A673 (cell line): ENCODE measurements around the gene CCDC24. TPM values are rescaled to one million over a fixed set of nuclear protein-coding genes. Genes with fewer than 3 reads are reported as not detected.

Experiments
- BruUV-seq: library from RNA; stranded (reverse); fragments of 400-500 nt; replicated peaks from 2 replicates; lab custom pipeline; 2021; lab: Mats Ljungman, UMichigan
- CTCF ChIA-PET: fragments of 300-600 bp; sonication (Branson Sonifier 250); formaldehyde crosslinking; loops from one replicate; lab custom pipeline; 2022; ENCODE audit warnings: antibody characterized with exemption; lab: Charles Lee
- POLR2A ChIA-PET: fragments of 300-600 bp; sonication (Branson Sonifier 250); formaldehyde crosslinking; loops from one replicate; lab custom pipeline; 2022; ENCODE audit warnings: antibody characterized with exemption; ENCODE audit not compliant: low non-redundant PET; lab: Charles Lee
- DNase-seq: peaks from one replicate; pipeline ENCODE4 v3.0.0-alpha.2; 2015; ENCODE audit warnings: low spot score
- H3K27ac ChIP-seq: fragments of 200-600 bp; sonication (generic); 2 replicates; pipeline ENCODE4 v1.5.1; 2016; ENCODE audit warnings: mixed run types, low read depth, mild to moderate bottlenecking, mixed read lengths, antibody characterized with exemption, low read length; ENCODE audit not compliant: poor library complexity, severe bottlenecking
- H3K27me3 ChIP-seq: fragments of 200-600 bp; sonication (generic); replicated peaks from 2 replicates; pipeline ENCODE4 v1.6.1; 2017; ENCODE audit warnings: mixed run types, low read depth, mild to moderate bottlenecking, mixed read lengths, antibody characterized with exemption, low read length; ENCODE audit not compliant: insufficient read depth, poor library complexity
- H3K36me3 ChIP-seq: fragments of 200-600 bp; sonication (generic); 2 replicates; pipeline ENCODE4 v1.6.1; 2016; ENCODE audit warnings: mixed run types, mild to moderate bottlenecking, mixed read lengths, antibody characterized with exemption, low read length; ENCODE audit not compliant: insufficient read depth, poor library complexity, severe bottlenecking
- H3K4me1 ChIP-seq: fragments of 200-600 bp; sonication (generic); 2 replicates; pipeline ENCODE4 v1.6.1; 2017; ENCODE audit warnings: mixed run types, mild to moderate bottlenecking, mixed read lengths, antibody characterized with exemption, low read length; ENCODE audit not compliant: insufficient read depth, poor library complexity, severe bottlenecking
- H3K4me3 ChIP-seq: fragments of 200-600 bp; sonication (generic); 2 replicates; pipeline ENCODE4 v1.5.1; 2016; ENCODE audit warnings: low read depth, mixed run types, mild to moderate bottlenecking, mixed read lengths, low read length; ENCODE audit not compliant: poor library complexity, severe bottlenecking
- H3K9me3 ChIP-seq: fragments of 200-600 bp; sonication (generic); 2 replicates; pipeline ENCODE4 v1.6.1; 2016; ENCODE audit warnings: mixed run types, low read depth, mild to moderate bottlenecking, mixed read lengths, antibody characterized with exemption, low read length; ENCODE audit not compliant: poor library complexity, severe bottlenecking
- EZH2 ChIP-seq: fragments of 200-600 bp; sonication (generic); IDR thresholded peaks from 2 replicates; pipeline ENCODE4 v1.6.1; 2017; ENCODE audit warnings: borderline replicate concordance, low read depth, mild to moderate bottlenecking, mixed read lengths, antibody characterized with exemption, low read length; ENCODE audit not compliant: poor library complexity, severe bottlenecking
- intact Hi-C: fragments of 100-400 bp; cut with micrococcal nuclease; formaldehyde crosslinking; loops from one replicate; pipeline ENCODE4 v1.10.0; 2022; ENCODE audit not compliant: unreplicated experiment
- total RNA-seq: library from RNA; stranded (reverse); gene quantifications from 2 replicates; pipeline ENCODE4 v1.2.3, GENCODE V29; 2021
- TF ChIP-seq, protein P1 (sequence below): fragments of 300-800, 200-600 bp; sonication (generic); conservative IDR thresholded peaks from 2 replicates; pipeline ENCODE4 v1.5.1; 2017; ENCODE audit warnings: low read depth, mild to moderate bottlenecking, antibody characterized with exemption, low read length, moderate library complexity, mixed read lengths

The CCDC24 gene
- total RNA-seq, 1 experiment from 2014 or later: 5.6 TPM

DNA sequence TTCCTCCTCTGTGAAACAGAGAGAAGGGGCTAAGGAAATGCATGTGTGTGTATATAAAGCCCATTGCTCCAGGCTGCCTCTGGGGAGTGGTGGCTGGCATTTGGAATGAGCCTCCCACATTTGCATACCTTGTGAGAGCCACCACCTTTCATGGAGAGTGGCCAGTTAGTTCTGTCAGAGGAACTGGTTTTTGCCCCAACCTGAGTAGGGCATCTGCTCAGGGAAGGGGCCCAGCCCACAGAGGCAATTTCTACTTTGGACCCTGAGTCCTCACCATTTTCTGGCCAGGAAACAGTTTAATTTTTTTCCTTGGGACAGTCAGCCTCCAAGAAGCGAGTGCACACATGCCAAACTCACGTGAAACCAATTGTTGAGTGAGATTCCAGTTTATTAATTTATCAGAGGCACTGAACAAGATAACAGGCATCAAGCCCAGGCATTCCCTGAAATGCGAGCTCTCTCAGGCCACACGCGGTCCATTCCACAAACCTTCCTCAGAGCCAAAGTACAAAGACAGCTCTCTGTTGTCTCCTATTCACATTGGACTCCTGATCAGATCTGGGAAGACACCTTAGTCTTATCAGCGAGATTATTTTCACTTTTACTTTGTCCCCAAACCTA is 40.9 kb downstream of the CCDC24 start:
- TSS peak; percentile 45 for BruUV-seq
- TF ChIP-seq EZH2: no peak
- peak overlapping the region; percentile 90 for H3K27ac ChIP-seq
- POLR2A ChIA-PET: interaction anchor here (0.6 kb wide), 1 partner anchor 10 kb away, joined by 4 read pairs; no protein-coding TSS in a partner anchor
- peaks cover 28% of the 10 kb centered on the region for H3K4me1 ChIP-seq
- H3K27me3 ChIP-seq: no peaks in the 10 kb centered on the region
- DNase-seq: no peak
- H3K9me3 ChIP-seq: no peaks in the 10 kb centered on the region
- H3K4me3 ChIP-seq: no peak overlapping the region
- intact Hi-C loops: no loop called here
- CTCF ChIA-PET: no interaction called here
- H3K36me3 ChIP-seq: no peaks in the 10 kb centered on the region

DNA sequence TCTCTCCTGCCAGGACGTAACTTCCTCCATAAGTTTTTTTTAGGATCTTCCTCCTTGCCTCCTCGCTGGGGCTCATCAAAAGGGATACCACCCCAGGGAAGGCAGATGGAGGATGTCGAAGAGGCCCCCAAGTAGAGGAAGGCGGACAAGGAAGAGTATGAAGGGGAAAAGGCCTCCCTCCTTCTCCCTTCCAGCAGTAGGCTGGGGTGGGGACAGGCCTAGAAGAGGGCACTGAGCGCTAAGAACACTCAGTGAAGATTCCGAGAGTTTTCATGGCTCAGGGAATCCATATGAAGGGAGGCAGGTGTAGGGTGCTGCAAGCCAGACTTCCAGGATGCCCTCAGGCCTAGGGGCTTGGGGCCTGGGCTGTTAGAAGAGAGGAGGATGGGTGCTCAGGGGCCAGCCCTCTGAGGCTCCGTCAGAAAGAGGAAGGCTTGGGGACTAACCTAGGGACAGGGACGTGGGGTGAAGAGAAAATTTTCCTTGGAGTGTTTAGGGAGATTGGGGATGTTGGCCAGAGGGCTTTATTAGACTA is 41.7 kb downstream of the CCDC24 start:
- ChIA-PET CTCF (interaction anchor here (0.6 kb wide), 1 partner anchor 38 kb away, joined by 3 read pairs; no protein-coding TSS in a partner anchor), POLR2A (no interaction called here)
- intact Hi-C loops: no loop called here
- Histone ChIP-seq H3K27ac (no peak overlapping the region), H3K36me3 (no peaks in the 10 kb centered on the region), H3K4me1 (peaks cover 31% of the 10 kb centered on the region), H3K27me3 (no peaks in the 10 kb centered on the region), H3K9me3 (no peaks in the 10 kb centered on the region), H3K4me3 (no peak overlapping the region)
- TF ChIP-seq EZH2: no peak
- TF ChIP-seq, protein P1, sequence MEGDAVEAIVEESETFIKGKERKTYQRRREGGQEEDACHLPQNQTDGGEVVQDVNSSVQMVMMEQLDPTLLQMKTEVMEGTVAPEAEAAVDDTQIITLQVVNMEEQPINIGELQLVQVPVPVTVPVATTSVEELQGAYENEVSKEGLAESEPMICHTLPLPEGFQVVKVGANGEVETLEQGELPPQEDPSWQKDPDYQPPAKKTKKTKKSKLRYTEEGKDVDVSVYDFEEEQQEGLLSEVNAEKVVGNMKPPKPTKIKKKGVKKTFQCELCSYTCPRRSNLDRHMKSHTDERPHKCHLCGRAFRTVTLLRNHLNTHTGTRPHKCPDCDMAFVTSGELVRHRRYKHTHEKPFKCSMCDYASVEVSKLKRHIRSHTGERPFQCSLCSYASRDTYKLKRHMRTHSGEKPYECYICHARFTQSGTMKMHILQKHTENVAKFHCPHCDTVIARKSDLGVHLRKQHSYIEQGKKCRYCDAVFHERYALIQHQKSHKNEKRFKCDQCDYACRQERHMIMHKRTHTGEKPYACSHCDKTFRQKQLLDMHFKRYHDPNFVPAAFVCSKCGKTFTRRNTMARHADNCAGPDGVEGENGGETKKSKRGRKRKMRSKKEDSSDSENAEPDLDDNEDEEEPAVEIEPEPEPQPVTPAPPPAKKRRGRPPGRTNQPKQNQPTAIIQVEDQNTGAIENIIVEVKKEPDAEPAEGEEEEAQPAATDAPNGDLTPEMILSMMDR: no peak
- DNase-seq: no peak
- no TSS peak for BruUV-seq

DNA sequence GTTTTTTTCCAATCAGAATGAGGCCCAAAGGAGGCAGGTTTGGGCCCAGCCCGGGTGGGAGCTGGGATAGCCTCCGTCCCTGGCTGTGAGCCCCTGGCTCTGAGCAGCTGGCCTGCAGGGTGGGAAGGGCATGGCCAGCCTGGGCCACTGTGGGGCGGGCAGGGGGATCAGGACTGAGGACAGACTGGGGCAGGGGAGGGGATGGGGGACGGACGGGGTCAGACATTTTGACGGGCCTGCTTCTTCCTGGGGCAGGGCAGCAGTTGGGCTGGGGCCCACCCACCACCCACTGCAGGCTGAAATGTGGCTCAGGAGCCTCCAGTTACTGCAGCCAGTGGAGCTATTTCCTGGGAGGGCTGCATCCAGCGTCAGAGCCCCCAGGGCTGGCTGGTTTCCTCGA is 42.4 kb downstream of the CCDC24 start:
- POLR2A ChIA-PET: no interaction called here
- no peak for TF ChIP-seq EZH2
- TF ChIP-seq, protein P1: no peak
- intact Hi-C loops: no loop called here
- no peak for DNase-seq
- H3K36me3 ChIP-seq: no peaks in the 10 kb centered on the region
- CTCF ChIA-PET: interaction anchor here (0.6 to 1.2 kb wide), 2 partner anchors 39 to 271 kb away, joined by 3 read pairs; no protein-coding TSS in a partner anchor
- H3K9me3 ChIP-seq: no peaks in the 10 kb centered on the region
- H3K4me1 ChIP-seq: peaks cover 31% of the 10 kb centered on the region
- no peaks in the 10 kb centered on the region for H3K27me3 ChIP-seq
- no TSS peak for BruUV-seq
- no peak overlapping the region for H3K4me3 ChIP-seq
- H3K27ac ChIP-seq: no peak overlapping the region
